Measurements from ENCODE around the gene APOL6. TPM values are rescaled to one million over a fixed set of nuclear protein-coding genes. Genes with fewer than 3 reads are reported as not detected.
"Not testable (repeated sequence)": the region's sequence is repeated elsewhere in the genome, so short reads cannot be mapped to it uniquely, and the experiment has no call there.

The APOL6 gene
- total and polyA plus RNA-seq, 2 experiments from 2014 or later = 2.7 to 19.6 TPM

- Histone ChIP-seq H4K20me1 (ENCODE audit: insufficient read depth, poor library complexity, severe bottlenecking) (no peaks in the 10 kb centered on the region), H3K9me2 (replicated peaks; ENCODE audit: insufficient read depth) (no peaks in the 10 kb centered on the region), H3K79me2 (no peaks in the 10 kb centered on the region), H2AFZ (no peak overlapping the region), H3K4me1 (ENCODE audit: insufficient read depth) (no peaks in the 10 kb centered on the region), H3K27me3 (no peaks in the 10 kb centered on the region), H3K4me2 (no peak overlapping the region), H3K9me3 (ENCODE audit: low read depth) (no peaks in the 10 kb centered on the region), H3K36me3 (replicated peaks; ENCODE audit: insufficient read depth, low read depth) (no peaks in the 10 kb centered on the region), H3K4me3 (no peak overlapping the region), H3K27ac (no peak overlapping the region)
- no peak for DNase-seq (ENCODE audit: low spot score)
- TF ChIP-seq CTCF (IDR thresholded peaks at IDR 0.05; ENCODE audit: poor library complexity) (no peak), EZH2 (IDR thresholded peaks at IDR 0.05; ENCODE audit: borderline replicate concordance) (no peak), EZH2phosphoT487 (IDR thresholded peaks at IDR 0.05; ENCODE audit: low read depth, severe bottlenecking, unreplicated experiment) (no peak)
- WGBS (ENCODE audit: low lambda C conversion rate, missing lambda C conversion rate) = 74% methylated on average over 7 of the region's 7 CpGs
These were observed 29.4 kb downstream of the APOL6 start for GRCh38 chr22:35677460-35678187.

- no peaks in the 10 kb centered on the region for H3K79me2 ChIP-seq
- H3K27me3 ChIP-seq = no peaks in the 10 kb centered on the region
- no peak for DNase-seq (ENCODE audit: low spot score)
- no peak overlapping the region for H3K4me3 ChIP-seq
- H4K20me1 ChIP-seq (ENCODE audit: insufficient read depth, poor library complexity, severe bottlenecking) = no peaks in the 10 kb centered on the region
- H3K4me1 ChIP-seq (ENCODE audit: insufficient read depth) = no peaks in the 10 kb centered on the region
- no peak overlapping the region for H3K27ac ChIP-seq
- no peaks in the 10 kb centered on the region for H3K9me2 ChIP-seq (replicated peaks; ENCODE audit: insufficient read depth)
- no peaks in the 10 kb centered on the region for H3K9me3 ChIP-seq (ENCODE audit: low read depth)
- H2AFZ ChIP-seq = no peak overlapping the region
- 78% methylated on average over 2 of the region's 2 CpGs for WGBS (ENCODE audit: low lambda C conversion rate, missing lambda C conversion rate)
- TF ChIP-seq EZH2 (IDR thresholded peaks at IDR 0.05; ENCODE audit: borderline replicate concordance) (no peak), EZH2phosphoT487 (IDR thresholded peaks at IDR 0.05; ENCODE audit: low read depth, severe bottlenecking, unreplicated experiment) (no peak), CTCF (IDR thresholded peaks at IDR 0.05; ENCODE audit: poor library complexity) (no peak)
- H3K36me3 ChIP-seq (replicated peaks; ENCODE audit: insufficient read depth, low read depth) = no peaks in the 10 kb centered on the region
- H3K4me2 ChIP-seq = no peak overlapping the region
These were observed 30.6 kb downstream of the APOL6 start for GRCh38 chr22:35678836-35679235.

- H2AFZ ChIP-seq; H3K9me3 ChIP-seq (ENCODE audit: low read depth); H4K20me1 ChIP-seq (ENCODE audit: insufficient read depth, poor library complexity, severe bottlenecking); H3K4me3 ChIP-seq; H3K27ac ChIP-seq; H3K79me2 ChIP-seq; H3K4me1 ChIP-seq (ENCODE audit: insufficient read depth); H3K9me2 ChIP-seq (replicated peaks; ENCODE audit: insufficient read depth); H3K36me3 ChIP-seq (replicated peaks; ENCODE audit: insufficient read depth, low read depth); DNase-seq (ENCODE audit: low spot score); H3K4me2 ChIP-seq; H3K27me3 ChIP-seq: not testable (repeated sequence)
- WGBS (ENCODE audit: low lambda C conversion rate, missing lambda C conversion rate) = 71% methylated on average over 4 of the region's 4 CpGs
These were observed 31.2 kb downstream of the APOL6 start for GRCh38 chr22:35679492-35679891.

DNA sequence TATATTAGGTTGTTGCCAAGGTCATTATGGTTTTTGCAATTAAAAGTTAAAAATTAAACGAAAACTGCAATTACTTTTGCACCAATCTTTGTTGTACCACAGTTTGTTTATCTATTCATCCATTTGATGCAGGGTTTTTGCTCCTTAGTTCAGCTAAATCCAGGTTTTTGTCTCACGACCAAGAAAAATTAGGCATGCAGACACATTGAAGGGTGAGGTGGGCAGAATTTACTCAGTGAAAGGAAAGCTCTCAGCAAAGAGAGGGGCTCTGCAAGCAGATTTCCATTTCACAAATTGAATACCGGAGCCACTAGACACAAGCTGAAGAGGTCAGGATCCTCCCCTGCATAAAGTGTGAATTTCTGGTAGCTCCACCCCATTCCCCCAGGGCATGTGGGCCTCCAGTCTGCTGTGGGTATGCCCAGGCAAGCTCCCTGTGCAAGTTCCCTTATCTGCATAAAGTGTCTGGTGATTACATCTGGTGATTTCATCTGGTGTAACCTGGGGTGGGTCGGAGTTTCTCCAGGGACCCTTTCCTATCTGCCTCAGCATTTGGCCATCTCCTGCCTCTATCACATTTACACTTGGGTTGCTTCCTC is 33.3 kb downstream of the APOL6 start:
- Histone ChIP-seq H2AFZ (peak overlapping the region; percentile 24), H3K4me2 (no peak overlapping the region), H3K9me3 (ENCODE audit: low read depth) (no peaks in the 10 kb centered on the region), H4K20me1 (ENCODE audit: insufficient read depth, poor library complexity, severe bottlenecking) (no peaks in the 10 kb centered on the region), H3K9me2 (replicated peaks; ENCODE audit: insufficient read depth) (no peaks in the 10 kb centered on the region), H3K4me3 (no peak overlapping the region), H3K4me1 (ENCODE audit: insufficient read depth) (no peaks in the 10 kb centered on the region), H3K36me3 (replicated peaks; ENCODE audit: insufficient read depth, low read depth) (no peaks in the 10 kb centered on the region), H3K79me2 (no peaks in the 10 kb centered on the region), H3K27me3 (no peaks in the 10 kb centered on the region), H3K27ac (no peak overlapping the region)
- TF ChIP-seq EZH2 (IDR thresholded peaks at IDR 0.05; ENCODE audit: borderline replicate concordance) = no peak
- TF ChIP-seq CTCF (IDR thresholded peaks at IDR 0.05; ENCODE audit: poor library complexity) = no peak
- no peak for TF ChIP-seq EZH2phosphoT487 (IDR thresholded peaks at IDR 0.05; ENCODE audit: low read depth, severe bottlenecking, unreplicated experiment)
- 49% methylated on average over 4 of the region's 4 CpGs for WGBS (ENCODE audit: low lambda C conversion rate, missing lambda C conversion rate)
- DNase-seq (ENCODE audit: low spot score) = no peak
